Liver (tissue), 9 donors: ENCODE measurements around the gene SLC18A2. TPM values are rescaled to one million over a fixed set of nuclear protein-coding genes. Genes with fewer than 3 reads are reported as not detected.
"Not testable (repeated sequence)": the region's sequence is repeated elsewhere in the genome, so short reads cannot be mapped to it uniquely, and the experiment has no call there.

Experiments used
- DNase-seq: peaks from one replicate; pipeline ENCODE4 v3.0.0-alpha.2; 2017; ENCODE audit warnings: low spot score
- H3K27ac ChIP-seq, 2 donors: one replicate each; pipeline ENCODE4 v1.7.0; 2013; ENCODE audit warnings: inconsistent platforms in 2 of 2, low read length in 2 of 2, control low read depth in 1 of 2, low read depth in 1 of 2, mild to moderate bottlenecking in 1 of 2
- H3K27me3 ChIP-seq, 4 donors: one replicate each; pipeline versions ENCODE4 v1.6.1 to v1.7.0; 2013; ENCODE audit warnings: low read length in 3 of 4, inconsistent platforms in 1 of 4, mild to moderate bottlenecking in 1 of 4, moderate library complexity in 1 of 4; ENCODE audit not compliant: control insufficient read depth in 4 of 4, insufficient read depth in 4 of 4
- H3K36me3 ChIP-seq, 4 donors: one replicate each; pipeline versions ENCODE4 v1.6.1 to v1.7.0; 2013; ENCODE audit warnings: low read length in 3 of 4, mild to moderate bottlenecking in 3 of 4, low read depth in 1 of 4, moderate library complexity in 1 of 4; ENCODE audit not compliant: control insufficient read depth in 4 of 4, insufficient read depth in 3 of 4
- H3K4me1 ChIP-seq, 4 donors: one replicate each; pipeline versions ENCODE4 v1.6.1 to v1.7.0; 2013; ENCODE audit warnings: low read length in 3 of 4, mild to moderate bottlenecking in 3 of 4, moderate library complexity in 1 of 4; ENCODE audit not compliant: control insufficient read depth in 4 of 4, insufficient read depth in 4 of 4
- H3K4me3 ChIP-seq, 3 donors: one replicate each; pipeline versions ENCODE4 v1.6.1 to v1.7.0; 2013; ENCODE audit warnings: low read length in 3 of 3, control low read depth in 1 of 3, low read depth in 1 of 3, mild to moderate bottlenecking in 1 of 3
- H3K9ac ChIP-seq, 2 donors: one replicate each; pipeline ENCODE4 v1.7.0; 2013; ENCODE audit warnings: low read length in 2 of 2, mild to moderate bottlenecking in 2 of 2, moderate library complexity in 2 of 2, control low read depth in 1 of 2, low read depth in 1 of 2
- H3K9me3 ChIP-seq, 4 donors: one replicate each; pipeline versions ENCODE4 v1.6.1 to v1.7.0; 2013; ENCODE audit warnings: low read length in 3 of 4; ENCODE audit not compliant: control insufficient read depth in 4 of 4
- EGR1 ChIP-seq, 2 donors: IDR thresholded peaks; 2 replicates each; pipeline ENCODE4 v1.6.1; 2016 to 2018; ENCODE audit warnings: antibody characterized with exemption in 2 of 2, low read depth in 2 of 2
- FOXA1 ChIP-seq: IDR thresholded peaks from 2 replicates; pipeline ENCODE4 v1.6.1; 2016; ENCODE audit warnings: antibody characterized with exemption
- FOXA2 ChIP-seq: IDR thresholded peaks from 2 replicates; pipeline ENCODE4 v1.6.1; 2016; ENCODE audit warnings: antibody characterized with exemption
- GABPA ChIP-seq, 2 donors: IDR thresholded peaks in 1 of 2; conservative IDR thresholded peaks in 1 of 2; 2 replicates each; pipeline ENCODE4 v1.6.1; 2016; ENCODE audit warnings: antibody characterized with exemption in 2 of 2, mild to moderate bottlenecking in 1 of 2, moderate library complexity in 1 of 2
- HNF4A ChIP-seq, 2 donors: conservative IDR thresholded peaks; 2 replicates each; pipeline ENCODE4 v1.6.1; 2016; ENCODE audit warnings: antibody characterized with exemption in 2 of 2, mild to moderate bottlenecking in 2 of 2
- HNF4G ChIP-seq: IDR thresholded peaks from 2 replicates; pipeline ENCODE4 v1.6.1; 2016; ENCODE audit warnings: antibody characterized with exemption
- JUND ChIP-seq, 2 donors: IDR thresholded peaks; 2 replicates each; pipeline ENCODE4 v1.6.1; 2016; ENCODE audit warnings: antibody characterized with exemption in 2 of 2
- RAD21 ChIP-seq, 2 donors: IDR thresholded peaks; 2 replicates each; pipeline ENCODE4 v1.6.1; 2016; ENCODE audit warnings: antibody characterized with exemption in 2 of 2, mild to moderate bottlenecking in 2 of 2
- REST ChIP-seq: IDR thresholded peaks from 2 replicates; pipeline ENCODE4 v1.6.1; 2016; ENCODE audit warnings: antibody characterized with exemption, mild to moderate bottlenecking
- SP1 ChIP-seq: IDR thresholded peaks from 2 replicates; pipeline ENCODE4 v1.6.1; 2018; ENCODE audit warnings: antibody characterized with exemption, mild to moderate bottlenecking
- WGBS: extraction: QIAGEN DNeasy Blood & Tissue Kit; methylation state at CpG from one replicate; pipeline ENCODE4 v1.1.7; 2013; 5-methylcytosine and 5-hydroxymethylcytosine counted together
- polyA plus RNA-seq, 2 donors: library from polyadenylated mRNA; stranded (reverse) in 1 of 2; unstranded in 1 of 2; fragments of 200-250 nt in 1 of 2; fragments of >200 nt in 1 of 2; fragmentation: Nextera tagmentation in 1 of 2; extraction: Ambion mirVana in 1 of 2; gene quantifications; one replicate each; pipeline versions ENCODE4 v1.2.1 to v1.2.3, GENCODE V29; 2013 to 2015
- total RNA-seq, 2 donors: library from RNA; depleted of rRNA; stranded (reverse); fragments of >200 nt; gene quantifications; one replicate each; pipeline ENCODE4 v1.2.3, GENCODE V29; 2014
- donor health status: healthy.
- donor health status: healthy.
- donor health status: healthy.
- donor health status: healthy.
- donor health status: healthy.

The SLC18A2 gene
- total and polyA plus RNA-seq, 4 donors: 0.92 to 3.7 (median 1.4) TPM

DNA sequence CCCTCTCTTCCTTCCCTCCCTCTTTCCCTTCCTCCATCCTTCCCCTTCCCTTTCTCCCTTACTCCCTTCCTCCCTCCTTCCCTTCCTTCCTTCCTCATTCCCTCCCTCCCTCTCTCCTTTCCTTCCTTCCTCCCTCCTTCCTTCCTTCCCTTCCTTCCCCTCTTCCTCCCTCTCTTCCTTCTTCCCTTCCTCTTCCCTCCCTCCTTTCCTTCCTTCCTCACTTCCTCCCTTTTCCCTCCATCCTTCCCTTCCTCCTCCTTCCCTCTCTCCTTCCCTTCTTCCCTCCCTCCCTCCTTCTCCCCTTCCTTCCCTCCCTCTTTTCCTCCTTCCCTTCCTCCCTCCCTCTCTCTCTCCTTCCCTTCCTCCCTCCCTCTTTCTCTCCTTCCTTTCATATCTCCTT, 12.7 kb upstream of the SLC18A2 start (continued):
- TF ChIP-seq REST (no peak), EGR1 (IDR thresholded peaks at IDR 0.05; ENCODE audit: low read depth in 2 of 2) (no peak), SP1 (no peak)

- not testable (repeated sequence) for H3K27ac ChIP-seq, H3K27me3 ChIP-seq, H3K9ac ChIP-seq, H3K36me3 ChIP-seq, H3K4me3 ChIP-seq, H3K9me3 ChIP-seq, DNase-seq, H3K4me1 ChIP-seq
- 87% methylated on average over 4 of the region's 4 CpGs for WGBS
These were observed 10.8 kb upstream of the SLC18A2 start for GRCh38 chr10:117230107-117230506.

DNA sequence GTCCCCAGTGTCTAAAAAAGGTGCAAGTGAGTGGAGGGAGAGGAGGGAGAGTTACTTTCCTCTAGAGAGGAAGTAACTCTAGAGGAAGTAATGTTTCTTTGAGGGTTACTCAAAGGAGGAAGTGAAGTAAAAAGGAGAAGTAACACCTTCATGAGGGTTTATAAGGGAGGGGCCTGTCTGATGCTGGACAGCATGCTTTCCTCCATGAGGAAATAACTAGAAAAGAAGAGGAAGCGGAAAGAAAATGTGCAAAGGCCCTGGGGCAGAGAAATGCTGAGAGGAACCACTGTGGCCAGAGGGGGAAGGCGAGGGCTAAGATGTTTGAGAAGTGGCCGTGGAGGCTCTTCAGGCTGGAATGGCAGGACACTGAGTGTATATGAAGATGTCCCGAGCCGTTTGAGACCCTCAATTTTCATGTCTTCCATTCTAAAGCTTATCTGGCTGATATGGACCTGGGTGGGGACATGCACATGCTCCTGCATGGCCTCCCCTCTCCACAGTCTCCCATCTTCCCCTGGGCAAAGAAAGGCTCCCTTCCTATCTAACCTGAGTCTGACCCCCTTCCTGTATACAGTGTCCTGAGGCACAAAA, 3.4 kb upstream of the SLC18A2 start:
- WGBS: 87% methylated on average over 5 of the region's 5 CpGs
- peaks cover 0 to 10% (median under 1%) of the 10 kb centered on the region in 4 donors for H3K27me3 ChIP-seq

More for the DNA sequence above, 3.4 kb upstream of the SLC18A2 start:
- DNase-seq: no peak
- Histone ChIP-seq H3K9me3 (no peaks in the 10 kb centered on the region), H3K9ac (no peak overlapping the region), H3K4me1 (peaks cover 0 to 12% (median 7%) of the 10 kb centered on the region in 4 donors), H3K4me3 (no peak overlapping the region), H3K27ac (no peak overlapping the region), H3K36me3 (no peaks in the 10 kb centered on the region)
- no peak for TF ChIP-seq HNF4A (conservative IDR thresholded peaks at IDR 0.05)
- no peak for TF ChIP-seq EGR1 (IDR thresholded peaks at IDR 0.05; ENCODE audit: low read depth in 2 of 2)
- TF ChIP-seq JUND (IDR thresholded peaks at IDR 0.05): no peak
- TF ChIP-seq GABPA (IDR thresholded peaks at IDR 0.05 in 1 of 2, conservative IDR thresholded peaks at IDR 0.05 in 1 of 2): no peak
- no peak for TF ChIP-seq FOXA1
- TF ChIP-seq FOXA2: no peak
- no peak for TF ChIP-seq RAD21 (IDR thresholded peaks at IDR 0.05)
- TF ChIP-seq HNF4G: no peak
- TF ChIP-seq REST: no peak
